GM23338 (cell line): ENCODE results near the gene DDX5. TPM values are rescaled to one million over a fixed set of nuclear protein-coding genes. Genes with fewer than 3 reads are reported as not detected.

ENCODE experiments used
- ATAC-seq: fragments of 200-7000 bp; cut with Tn5 transposase; 3 replicates; pipeline ENCODE4 v1.9.1; 2020
- DNase-seq: peaks from one replicate; pipeline ENCODE4 v3.0.0-alpha.2; 2015; ENCODE audit warnings: low spot score
- H2AFZ ChIP-seq: fragments of 200-600 bp; sonication (generic); 2 replicates; pipeline ENCODE4 v1.8.0; 2016; ENCODE audit warnings: antibody characterized with exemption, mild to moderate bottlenecking, moderate library complexity
- H3F3A ChIP-seq: fragments of 200-600 bp; sonication (generic); replicated peaks from 2 replicates; pipeline ENCODE4 v1.8.0; 2017; ENCODE audit warnings: antibody characterized with exemption, mixed run types, low read depth
- H3K27ac ChIP-seq: fragments of 200-600 bp; sonication (generic); 2 replicates; pipeline ENCODE4 v1.6.1; 2016; ENCODE audit warnings: low read depth
- H3K27me3 ChIP-seq: fragments of 200-600 bp; sonication (generic); 2 replicates; pipeline ENCODE4 v1.8.0; 2016; ENCODE audit warnings: mild to moderate bottlenecking, mixed run types, moderate library complexity; ENCODE audit not compliant: insufficient read depth
- H3K36me3 ChIP-seq: fragments of 200-600 bp; sonication (generic); 2 replicates; pipeline ENCODE4 v1.8.0; 2016; ENCODE audit warnings: mild to moderate bottlenecking; ENCODE audit not compliant: insufficient read depth
- H3K4me1 ChIP-seq: fragments of 200-600 bp; sonication (generic); 2 replicates; pipeline ENCODE4 v1.8.0; 2016; ENCODE audit warnings: mild to moderate bottlenecking, moderate library complexity; ENCODE audit not compliant: insufficient read depth
- H3K4me2 ChIP-seq: fragments of 200-600 bp; sonication (generic); 2 replicates; pipeline ENCODE4 v1.7.1; 2017; ENCODE audit warnings: mixed run types
- H3K4me3 ChIP-seq: fragments of 200-600 bp; sonication (generic); 2 replicates; pipeline ENCODE4 v1.6.1; 2016; ENCODE audit warnings: mixed run types
- H3K79me2 ChIP-seq: fragments of 200-600 bp; sonication (generic); replicated peaks from 2 replicates; pipeline ENCODE4 v1.8.0; 2017; ENCODE audit warnings: mild to moderate bottlenecking; ENCODE audit not compliant: insufficient read depth
- H3K9me2 ChIP-seq: fragments of 200-600 bp; sonication (generic); 2 replicates; pipeline ENCODE4 v1.8.0; 2017; ENCODE audit not compliant: insufficient read depth
- H4K20me1 ChIP-seq: fragments of 200-600 bp; sonication (generic); replicated peaks from 2 replicates; pipeline ENCODE4 v1.8.0; 2017; ENCODE audit warnings: mild to moderate bottlenecking; ENCODE audit not compliant: insufficient read depth
- H3K27ac Mint-ChIP-seq: 2 replicates; pipeline ENCODE4 v1.8.0; 2020; ENCODE audit warnings: inconsistent platforms, mild to moderate bottlenecking, moderate library complexity, mixed read lengths
- H3K27me3 Mint-ChIP-seq: 3 replicates; pipeline ENCODE4 v1.8.0; 2022; ENCODE audit warnings: low read depth, mild to moderate bottlenecking, moderate library complexity, mixed read lengths, inconsistent platforms; ENCODE audit not compliant: insufficient read depth, poor library complexity
- H3K36me3 Mint-ChIP-seq: 3 replicates; pipeline ENCODE4 v1.8.0; 2021; ENCODE audit warnings: low read depth, mild to moderate bottlenecking, inconsistent platforms, moderate library complexity, mixed read lengths
- H3K4me1 Mint-ChIP-seq: 3 replicates; pipeline ENCODE4 v1.8.0; 2020; ENCODE audit warnings: mild to moderate bottlenecking, inconsistent platforms, mixed read lengths
- H3K4me3 Mint-ChIP-seq: 3 replicates; pipeline ENCODE4 v1.8.0; 2021; ENCODE audit warnings: moderate library complexity, mild to moderate bottlenecking, inconsistent platforms, mixed read lengths
- H3K9me3 Mint-ChIP-seq: 3 replicates; pipeline ENCODE4 v1.8.0; 2020; ENCODE audit warnings: moderate library complexity, mild to moderate bottlenecking, inconsistent platforms, mixed read lengths
- CREB1 ChIP-seq: fragments of 250-450 bp; sonication (Bioruptor Pico); IDR thresholded peaks from 2 replicates; pipeline ENCODE4 v1.5.0; 2020; ENCODE audit warnings: low read depth, mild to moderate bottlenecking, moderate library complexity
- ETS1 ChIP-seq: IDR thresholded peaks from 2 replicates; pipeline ENCODE4 v1.6.1; 2016; ENCODE audit warnings: antibody characterized with exemption
- EZH2 ChIP-seq: fragments of 200-600 bp; sonication (generic); IDR thresholded peaks from one replicate; pipeline ENCODE4 v1.8.0; 2017; ENCODE audit warnings: antibody characterized with exemption, mild to moderate bottlenecking, low read depth; ENCODE audit not compliant: unreplicated experiment
- EZH2phosphoT487 ChIP-seq: fragments of 200-600 bp; sonication (generic); IDR thresholded peaks from one replicate; pipeline ENCODE4 v1.8.1; 2018; ENCODE audit warnings: antibody characterized with exemption; ENCODE audit not compliant: unreplicated experiment
- JUNB ChIP-seq: IDR thresholded peaks from one replicate; pipeline ENCODE4 v1.6.1; 2016; ENCODE audit warnings: antibody characterized with exemption; ENCODE audit not compliant: unreplicated experiment
- NANOG ChIP-seq: IDR thresholded peaks from 2 replicates; pipeline ENCODE4 v1.6.1; 2016; ENCODE audit warnings: antibody characterized with exemption, borderline replicate concordance
- POLR2AphosphoS5 ChIP-seq: IDR thresholded peaks from 2 replicates; pipeline ENCODE4 v1.6.1; 2016; ENCODE audit warnings: antibody characterized with exemption, low read depth
- REST ChIP-seq: IDR thresholded peaks from one replicate; pipeline ENCODE4 v1.6.1; 2018; ENCODE audit warnings: antibody characterized with exemption; ENCODE audit not compliant: unreplicated experiment
- STAT1 ChIP-seq: IDR thresholded peaks from one replicate; pipeline ENCODE4 v1.6.1; 2016; ENCODE audit warnings: antibody characterized with exemption; ENCODE audit not compliant: unreplicated experiment
- ZNF114 ChIP-seq: fragments of 250-450 bp; sonication (Bioruptor Pico); IDR thresholded peaks from 2 replicates; pipeline ENCODE4 v1.5.0; 2020; ENCODE audit warnings: mild to moderate bottlenecking, moderate library complexity
- ZNF331 ChIP-seq: fragments of 250-450 bp; sonication (Bioruptor Pico); IDR thresholded peaks from 2 replicates; pipeline ENCODE4 v1.5.0; 2020; ENCODE audit warnings: low read depth, mild to moderate bottlenecking, moderate library complexity
- polyA plus RNA-seq: library from polyadenylated mRNA; unstranded; fragments of >200 nt; fragmentation: Nextera tagmentation; extraction: Ambion mirVana; gene quantifications from 2 replicates; pipeline ENCODE4 v1.2.1, GENCODE V29; 2016
- total RNA-seq: library from RNA; depleted of rRNA; stranded (reverse); fragments of >200 nt; shearing (Covaris generic); gene quantifications from 2 replicates; pipeline ENCODE4 v1.2.3, GENCODE V29; 2014
- TF ChIP-seq, protein P1 (sequence below): fragments of 250-450 bp; sonication (Bioruptor Pico); IDR thresholded peaks from 2 replicates; pipeline ENCODE4 v1.5.0; 2020; ENCODE audit warnings: mild to moderate bottlenecking, moderate library complexity
- TF ChIP-seq, protein P2 (sequence below), 2 experiments: fragments of 200-600 bp in 1 of 2; sonication (generic) in 1 of 2; conservative IDR thresholded peaks; 2 replicates each; pipeline versions ENCODE4 v1.5.1 to v1.6.1; 2016 to 2017; ENCODE audit warnings: antibody characterized with exemption in 2 of 2, low read depth in 2 of 2, mild to moderate bottlenecking in 2 of 2, moderate library complexity in 1 of 2

The DDX5 gene
- total and polyA plus RNA-seq, 2 experiments from 2014 or later, result 400 to 447 TPM

GRCh38 chr17:64536913-64537312 lies 30.8 kb upstream of the DDX5 start:
- Mint-ChIP-seq H3K27me3 (peaks cover 9% of the 10 kb centered on the region), H3K9me3 (no peaks in the 10 kb centered on the region; the same call in 2 of the 3 replicates), H3K4me3 (no peak overlapping the region), H3K36me3 (peaks cover 69% of the 10 kb centered on the region), H3K4me1 (no peaks in the 10 kb centered on the region), H3K27ac (no peak overlapping the region)
- no peaks in the 10 kb centered on the region for H3K4me1 ChIP-seq
- no peak overlapping the region for H3K4me3 ChIP-seq
- no peaks in the 10 kb centered on the region for H3K79me2 ChIP-seq
- H3K9me2 ChIP-seq, result no peaks in the 10 kb centered on the region
- no peak for DNase-seq
- H3F3A ChIP-seq, result no peaks in the 10 kb centered on the region
- H3K36me3 ChIP-seq, result peaks cover 48% of the 10 kb centered on the region
- no peak overlapping the region for H2AFZ ChIP-seq
- TF ChIP-seq POLR2AphosphoS5 (no peak), CREB1 (CRISPR knock-in tag) (no peak), EZH2phosphoT487 (no peak), ZNF331 (CRISPR knock-in tag) (no peak), JUNB (no peak), REST (no peak), ETS1 (no peak), STAT1 (no peak), ZNF114 (CRISPR knock-in tag) (no peak), EZH2 (no peak), NANOG (no peak)
- TF ChIP-seq, protein P1, sequence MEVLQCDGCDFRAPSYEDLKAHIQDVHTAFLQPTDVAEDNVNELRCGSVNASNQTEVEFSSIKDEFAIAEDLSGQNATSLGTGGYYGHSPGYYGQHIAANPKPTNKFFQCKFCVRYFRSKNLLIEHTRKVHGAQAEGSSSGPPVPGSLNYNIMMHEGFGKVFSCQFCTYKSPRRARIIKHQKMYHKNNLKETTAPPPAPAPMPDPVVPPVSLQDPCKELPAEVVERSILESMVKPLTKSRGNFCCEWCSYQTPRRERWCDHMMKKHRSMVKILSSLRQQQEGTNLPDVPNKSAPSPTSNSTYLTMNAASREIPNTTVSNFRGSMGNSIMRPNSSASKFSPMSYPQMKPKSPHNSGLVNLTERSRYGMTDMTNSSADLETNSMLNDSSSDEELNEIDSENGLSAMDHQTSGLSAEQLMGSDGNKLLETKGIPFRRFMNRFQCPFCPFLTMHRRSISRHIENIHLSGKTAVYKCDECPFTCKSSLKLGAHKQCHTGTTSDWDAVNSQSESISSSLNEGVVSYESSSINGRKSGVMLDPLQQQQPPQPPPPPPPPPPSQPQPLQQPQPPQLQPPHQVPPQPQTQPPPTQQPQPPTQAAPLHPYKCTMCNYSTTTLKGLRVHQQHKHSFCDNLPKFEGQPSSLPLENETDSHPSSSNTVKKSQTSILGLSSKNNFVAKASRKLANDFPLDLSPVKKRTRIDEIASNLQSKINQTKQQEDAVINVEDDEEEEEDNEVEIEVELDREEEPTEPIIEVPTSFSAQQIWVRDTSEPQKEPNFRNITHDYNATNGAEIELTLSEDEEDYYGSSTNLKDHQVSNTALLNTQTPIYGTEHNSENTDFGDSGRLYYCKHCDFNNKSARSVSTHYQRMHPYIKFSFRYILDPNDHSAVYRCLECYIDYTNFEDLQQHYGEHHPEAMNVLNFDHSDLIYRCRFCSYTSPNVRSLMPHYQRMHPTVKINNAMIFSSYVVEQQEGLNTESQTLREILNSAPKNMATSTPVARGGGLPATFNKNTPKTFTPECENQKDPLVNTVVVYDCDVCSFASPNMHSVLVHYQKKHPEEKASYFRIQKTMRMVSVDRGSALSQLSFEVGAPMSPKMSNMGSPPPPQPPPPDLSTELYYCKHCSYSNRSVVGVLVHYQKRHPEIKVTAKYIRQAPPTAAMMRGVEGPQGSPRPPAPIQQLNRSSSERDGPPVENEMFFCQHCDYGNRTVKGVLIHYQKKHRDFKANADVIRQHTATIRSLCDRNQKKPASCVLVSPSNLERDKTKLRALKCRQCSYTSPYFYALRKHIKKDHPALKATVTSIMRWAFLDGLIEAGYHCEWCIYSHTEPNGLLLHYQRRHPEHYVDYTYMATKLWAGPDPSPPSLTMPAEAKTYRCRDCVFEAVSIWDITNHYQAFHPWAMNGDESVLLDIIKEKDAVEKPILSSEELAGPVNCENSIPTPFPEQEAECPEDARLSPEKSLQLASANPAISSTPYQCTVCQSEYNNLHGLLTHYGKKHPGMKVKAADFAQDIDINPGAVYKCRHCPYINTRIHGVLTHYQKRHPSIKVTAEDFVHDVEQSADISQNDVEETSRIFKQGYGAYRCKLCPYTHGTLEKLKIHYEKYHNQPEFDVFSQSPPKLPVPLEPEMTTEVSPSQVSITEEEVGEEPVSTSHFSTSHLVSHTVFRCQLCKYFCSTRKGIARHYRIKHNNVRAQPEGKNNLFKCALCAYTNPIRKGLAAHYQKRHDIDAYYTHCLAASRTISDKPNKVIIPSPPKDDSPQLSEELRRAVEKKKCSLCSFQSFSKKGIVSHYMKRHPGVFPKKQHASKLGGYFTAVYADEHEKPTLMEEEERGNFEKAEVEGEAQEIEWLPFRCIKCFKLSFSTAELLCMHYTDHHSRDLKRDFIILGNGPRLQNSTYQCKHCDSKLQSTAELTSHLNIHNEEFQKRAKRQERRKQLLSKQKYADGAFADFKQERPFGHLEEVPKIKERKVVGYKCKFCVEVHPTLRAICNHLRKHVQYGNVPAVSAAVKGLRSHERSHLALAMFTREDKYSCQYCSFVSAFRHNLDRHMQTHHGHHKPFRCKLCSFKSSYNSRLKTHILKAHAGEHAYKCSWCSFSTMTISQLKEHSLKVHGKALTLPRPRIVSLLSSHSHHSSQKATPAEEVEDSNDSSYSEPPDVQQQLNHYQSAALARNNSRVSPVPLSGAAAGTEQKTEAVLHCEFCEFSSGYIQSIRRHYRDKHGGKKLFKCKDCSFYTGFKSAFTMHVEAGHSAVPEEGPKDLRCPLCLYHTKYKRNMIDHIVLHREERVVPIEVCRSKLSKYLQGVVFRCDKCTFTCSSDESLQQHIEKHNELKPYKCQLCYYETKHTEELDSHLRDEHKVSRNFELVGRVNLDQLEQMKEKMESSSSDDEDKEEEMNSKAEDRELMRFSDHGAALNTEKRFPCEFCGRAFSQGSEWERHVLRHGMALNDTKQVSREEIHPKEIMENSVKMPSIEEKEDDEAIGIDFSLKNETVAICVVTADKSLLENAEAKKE (CRISPR knock-in tag), result no peak
- TF ChIP-seq, protein P2, sequence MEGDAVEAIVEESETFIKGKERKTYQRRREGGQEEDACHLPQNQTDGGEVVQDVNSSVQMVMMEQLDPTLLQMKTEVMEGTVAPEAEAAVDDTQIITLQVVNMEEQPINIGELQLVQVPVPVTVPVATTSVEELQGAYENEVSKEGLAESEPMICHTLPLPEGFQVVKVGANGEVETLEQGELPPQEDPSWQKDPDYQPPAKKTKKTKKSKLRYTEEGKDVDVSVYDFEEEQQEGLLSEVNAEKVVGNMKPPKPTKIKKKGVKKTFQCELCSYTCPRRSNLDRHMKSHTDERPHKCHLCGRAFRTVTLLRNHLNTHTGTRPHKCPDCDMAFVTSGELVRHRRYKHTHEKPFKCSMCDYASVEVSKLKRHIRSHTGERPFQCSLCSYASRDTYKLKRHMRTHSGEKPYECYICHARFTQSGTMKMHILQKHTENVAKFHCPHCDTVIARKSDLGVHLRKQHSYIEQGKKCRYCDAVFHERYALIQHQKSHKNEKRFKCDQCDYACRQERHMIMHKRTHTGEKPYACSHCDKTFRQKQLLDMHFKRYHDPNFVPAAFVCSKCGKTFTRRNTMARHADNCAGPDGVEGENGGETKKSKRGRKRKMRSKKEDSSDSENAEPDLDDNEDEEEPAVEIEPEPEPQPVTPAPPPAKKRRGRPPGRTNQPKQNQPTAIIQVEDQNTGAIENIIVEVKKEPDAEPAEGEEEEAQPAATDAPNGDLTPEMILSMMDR (conservative IDR thresholded peaks at IDR 0.05; ENCODE audit: low read depth in 2 of 2), result no peak
- H3K4me2 ChIP-seq, result no peak overlapping the region
- H3K27ac ChIP-seq, result no peak overlapping the region
- H4K20me1 ChIP-seq, result peaks cover 15% of the 10 kb centered on the region; the same call in 1 of the 2 replicates
- H3K27me3 ChIP-seq, result no peaks in the 10 kb centered on the region
- ATAC-seq, result no peak
